Left renal pelvis (tissue), 4 donors: ENCODE results near the gene AAK1. TPM values are rescaled to one million over a fixed set of nuclear protein-coding genes. Genes with fewer than 3 reads are reported as not detected.
"Not testable (repeated sequence)": the region's sequence is repeated elsewhere in the genome, so short reads cannot be mapped to it uniquely, and the experiment has no call there.

Experiments
- DNase-seq, 4 donors: peaks; one replicate each; pipeline ENCODE4 v3.0.0-alpha.2; 2013; ENCODE audit warnings: low read depth in 4 of 4, low spot score in 3 of 4
- polyA plus RNA-seq, 4 donors: library from polyadenylated mRNA; unstranded; fragments of 120-200 nt; gene quantifications; one replicate each; pipeline ENCODE4 v1.2.1, GENCODE V29; 2013; ENCODE audit not compliant: insufficient read length in 4 of 4

AAK1 gene
- polyA plus RNA-seq, 4 donors = 17.5 to 25.5 (median 23.5) TPM

DNA sequence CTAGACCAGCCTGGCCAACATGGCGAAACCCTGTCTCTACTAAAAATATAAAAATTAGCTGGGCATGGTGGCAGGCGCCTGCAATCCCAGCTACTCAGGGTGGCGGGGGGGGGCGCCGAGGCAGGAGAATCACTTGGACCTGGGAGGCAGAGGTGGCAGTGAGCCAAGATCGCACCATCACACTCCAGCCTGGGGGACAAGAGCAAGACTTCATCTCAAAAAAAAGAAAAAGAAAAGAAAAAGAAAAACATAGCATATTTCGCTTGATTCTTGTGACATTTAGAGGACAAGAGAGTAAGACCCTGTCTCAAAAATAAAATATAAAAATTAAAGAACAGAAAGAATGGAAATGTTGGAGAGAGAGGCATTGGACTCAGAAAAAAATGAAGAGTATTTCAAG is 224.4 kb downstream of the AAK1 start:
- DNase-seq = not testable (repeated sequence)

DNA sequence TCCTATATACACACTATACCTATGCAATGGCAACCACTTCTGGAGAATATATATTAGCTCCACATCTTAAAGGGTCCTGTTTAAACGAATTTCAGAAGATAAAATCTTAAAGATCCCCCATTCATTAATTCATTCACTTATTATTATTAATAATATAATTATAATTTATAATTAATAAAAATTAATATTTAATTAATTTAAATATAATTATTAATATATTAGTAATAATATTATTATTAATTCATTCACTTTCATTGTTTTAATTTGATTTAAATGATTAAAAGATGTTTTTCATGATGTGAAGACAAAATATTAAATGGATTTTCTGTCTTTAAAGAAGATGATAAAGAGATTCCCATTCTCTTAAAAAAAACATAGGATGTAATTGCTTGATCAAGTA is 227.4 kb downstream of the AAK1 start:
- no peak for DNase-seq

Other genes with a start within 250 kb of the AAK1 start
- gene NFU1, start 206.3 kb downstream of the AAK1 start, polyA plus RNA-seq = 10 to 100 TPM; 47.0 to 70.4 (median 60.8) TPM
- gene ANXA4, start 98.4 kb upstream of the AAK1 start, polyA plus RNA-seq = 100 to 1,000 TPM in 3 of 4 donors, 10 to 100 TPM in 1; 73.5 to 301 (median 234) TPM
- gene GMCL1, start 185.9 kb upstream of the AAK1 start, polyA plus RNA-seq = 10 to 100 TPM; 18.4 to 36.5 (median 33.5) TPM